H9 (cell line): ENCODE measurements around the gene HTATIP2. TPM values are rescaled to one million over a fixed set of nuclear protein-coding genes. Genes with fewer than 3 reads are reported as not detected.

Experiments used
- DNase-seq: peaks from one replicate; pipeline ENCODE4 v3.0.0-alpha.2; 2017
- H2AFZ ChIP-seq: one replicate; pipeline ENCODE4 v1.6.1; 2013; ENCODE audit warnings: mild to moderate bottlenecking, low read length, control low read depth, moderate library complexity
- H2AK5ac ChIP-seq: 2 replicates; pipeline ENCODE4 v1.6.1; 2013; ENCODE audit warnings: low read length, control low read depth, mixed read lengths; ENCODE audit not compliant: insufficient read length
- H2BK120ac ChIP-seq: one replicate; pipeline ENCODE4 v1.6.1; 2013; ENCODE audit warnings: low read depth, mild to moderate bottlenecking, low read length, control low read depth, inconsistent platforms; ENCODE audit not compliant: poor library complexity, severe bottlenecking
- H2BK12ac ChIP-seq: 2 replicates; pipeline ENCODE4 v1.6.1; 2013; ENCODE audit warnings: low read length, control low read depth, mixed read lengths, low read depth; ENCODE audit not compliant: insufficient read length
- H2BK15ac ChIP-seq: 2 replicates; pipeline ENCODE4 v1.6.1; 2013; ENCODE audit warnings: low read depth, low read length, control low read depth
- H2BK20ac ChIP-seq: one replicate; pipeline ENCODE4 v1.6.1; 2013; ENCODE audit warnings: low read depth, mild to moderate bottlenecking, low read length, control low read depth, inconsistent platforms; ENCODE audit not compliant: poor library complexity, severe bottlenecking
- H2BK5ac ChIP-seq: 2 replicates; pipeline ENCODE4 v1.6.1; 2013; ENCODE audit warnings: low read length, control low read depth, mixed read lengths; ENCODE audit not compliant: insufficient read length
- H3K14ac ChIP-seq: 2 replicates; pipeline ENCODE4 v1.6.1; 2013; ENCODE audit warnings: low read length, control low read depth; ENCODE audit not compliant: insufficient read depth
- H3K18ac ChIP-seq: 2 replicates; pipeline ENCODE4 v1.6.1; 2013; ENCODE audit warnings: low read depth, mild to moderate bottlenecking, mixed read lengths, low read length, control low read depth; ENCODE audit not compliant: insufficient read length
- H3K23ac ChIP-seq: 2 replicates; pipeline ENCODE4 v1.6.1; 2013; ENCODE audit warnings: low read length, control low read depth, mixed read lengths, low read depth; ENCODE audit not compliant: insufficient read length
- H3K23me2 ChIP-seq: 2 replicates; pipeline ENCODE4 v1.6.1; 2013; ENCODE audit warnings: low read depth, mild to moderate bottlenecking, mixed read lengths, low read length, control low read depth; ENCODE audit not compliant: insufficient read length, poor library complexity, severe bottlenecking
- H3K27ac ChIP-seq: 2 replicates; pipeline ENCODE4 v1.5.1; 2013; ENCODE audit warnings: low read length, control low read depth, mixed read lengths, low read depth; ENCODE audit not compliant: insufficient read length
- H3K27me3 ChIP-seq: 2 replicates; pipeline ENCODE4 v1.6.1; 2013; ENCODE audit warnings: low read length, control low read depth, inconsistent platforms; ENCODE audit not compliant: insufficient read depth
- H3K4ac ChIP-seq: 2 replicates; pipeline ENCODE4 v1.6.1; 2013; ENCODE audit warnings: low read depth, mild to moderate bottlenecking, control low read depth, inconsistent platforms, low read length, moderate library complexity
- H3K4me1 ChIP-seq: 2 replicates; pipeline ENCODE4 v1.6.1; 2013; ENCODE audit warnings: low read length, control low read depth, inconsistent platforms; ENCODE audit not compliant: insufficient read depth
- H3K4me2 ChIP-seq: 2 replicates; pipeline ENCODE4 v1.6.1; 2013; ENCODE audit warnings: low read length, control low read depth, mixed read lengths; ENCODE audit not compliant: insufficient read length, insufficient read depth
- H3K56ac ChIP-seq: 2 replicates; pipeline ENCODE4 v1.6.1; 2013; ENCODE audit warnings: low read depth, mild to moderate bottlenecking, mixed read lengths, low read length, control low read depth; ENCODE audit not compliant: insufficient read length
- H3K79me1 ChIP-seq: 2 replicates; pipeline ENCODE4 v1.6.1; 2013; ENCODE audit warnings: low read depth, mild to moderate bottlenecking, moderate library complexity, low read length, control low read depth, inconsistent platforms; ENCODE audit not compliant: insufficient read depth, poor library complexity, severe bottlenecking
- H3K79me2 ChIP-seq: 2 replicates; pipeline ENCODE4 v1.6.1; 2013; ENCODE audit warnings: low read length, control low read depth, inconsistent platforms; ENCODE audit not compliant: insufficient read depth
- H3K9ac ChIP-seq: 2 replicates; pipeline ENCODE4 v1.6.1; 2013; ENCODE audit warnings: low read length, control low read depth, mixed read lengths; ENCODE audit not compliant: insufficient read length; ENCODE audit errors: extremely low read depth
- H3K9me3 ChIP-seq: one replicate; pipeline ENCODE4 v1.6.1; 2013; ENCODE audit warnings: low read depth, low read length, inconsistent platforms; ENCODE audit not compliant: control insufficient read depth
- H3T11ph ChIP-seq: one replicate; pipeline ENCODE4 v1.6.1; 2013; ENCODE audit warnings: mild to moderate bottlenecking, low read length, control low read depth, inconsistent platforms
- H4K20me1 ChIP-seq: one replicate; pipeline ENCODE4 v1.6.1; 2013; ENCODE audit not compliant: control insufficient read depth, insufficient read length, insufficient read depth
- H4K5ac ChIP-seq: 2 replicates; pipeline ENCODE4 v1.6.1; 2013; ENCODE audit warnings: low read depth, mild to moderate bottlenecking, mixed read lengths, low read length, control low read depth; ENCODE audit not compliant: insufficient read length
- H4K8ac ChIP-seq: replicated peaks from 2 replicates; pipeline ENCODE4 v1.6.1; 2013; ENCODE audit warnings: low read length, control low read depth, mixed read lengths, low read depth; ENCODE audit not compliant: insufficient read length
- H4K91ac ChIP-seq: 2 replicates; pipeline ENCODE4 v1.6.1; 2013; ENCODE audit warnings: low read depth, mild to moderate bottlenecking, moderate library complexity, mixed read lengths, low read length, control low read depth; ENCODE audit not compliant: insufficient read length
- H3K27ac Mint-ChIP-seq, 3 experiments: 2 replicates in 2 of 3; 3 replicates in 1 of 3; pipeline ENCODE4 v1.8.0; 2020 to 2021; ENCODE audit warnings: mixed read lengths in 3 of 3, mild to moderate bottlenecking in 1 of 3, moderate library complexity in 1 of 3
- H3K27me3 Mint-ChIP-seq: 2 replicates; pipeline ENCODE4 v1.8.0; 2021; ENCODE audit warnings: low read depth, mild to moderate bottlenecking, moderate library complexity, mixed read lengths
- H3K36me3 Mint-ChIP-seq, 3 experiments: 2 replicates in 2 of 3; 3 replicates in 1 of 3; pipeline ENCODE4 v1.8.0; 2020 to 2021; ENCODE audit warnings: low read depth in 3 of 3, mixed read lengths in 3 of 3; ENCODE audit not compliant: insufficient read depth in 1 of 3
- H3K4me1 Mint-ChIP-seq, 2 experiments: 2 replicates each; pipeline ENCODE4 v1.8.0; 2020; ENCODE audit warnings: mixed read lengths in 2 of 2
- H3K4me3 Mint-ChIP-seq, 2 experiments: 2 replicates in 1 of 2; 3 replicates in 1 of 2; pipeline ENCODE4 v1.8.0; 2020 to 2021; ENCODE audit warnings: mild to moderate bottlenecking in 2 of 2, mixed read lengths in 2 of 2, moderate library complexity in 1 of 2
- H3K9me3 Mint-ChIP-seq, 2 experiments: 2 replicates in 1 of 2; 3 replicates in 1 of 2; pipeline ENCODE4 v1.8.0; 2020; ENCODE audit warnings: mild to moderate bottlenecking in 2 of 2, mixed read lengths in 2 of 2, moderate library complexity in 1 of 2
- CTCF ChIP-seq: fragments of 200-600 bp; sonication (generic); conservative IDR thresholded peaks from 3 replicates; pipeline ENCODE4 v1.8.0; 2021; ENCODE audit warnings: antibody characterized with exemption, mild to moderate bottlenecking
- WGBS: extraction: QIAGEN DNeasy Blood & Tissue Kit; methylation state at CpG from one replicate; pipeline ENCODE4 v1.1.7; 2013; ENCODE audit warnings: missing lambda C conversion rate, low lambda C conversion rate, mixed read lengths; ENCODE audit not compliant: insufficient read length; ENCODE audit errors: extremely low coverage; 5-methylcytosine and 5-hydroxymethylcytosine counted together
- total RNA-seq: library from RNA; stranded (reverse); gene quantifications from 2 replicates; pipeline ENCODE4 v1.2.1, GENCODE V29; 2021

The HTATIP2 gene
- total RNA-seq, 1 experiment from 2014 or later = 32.8 TPM

DNA sequence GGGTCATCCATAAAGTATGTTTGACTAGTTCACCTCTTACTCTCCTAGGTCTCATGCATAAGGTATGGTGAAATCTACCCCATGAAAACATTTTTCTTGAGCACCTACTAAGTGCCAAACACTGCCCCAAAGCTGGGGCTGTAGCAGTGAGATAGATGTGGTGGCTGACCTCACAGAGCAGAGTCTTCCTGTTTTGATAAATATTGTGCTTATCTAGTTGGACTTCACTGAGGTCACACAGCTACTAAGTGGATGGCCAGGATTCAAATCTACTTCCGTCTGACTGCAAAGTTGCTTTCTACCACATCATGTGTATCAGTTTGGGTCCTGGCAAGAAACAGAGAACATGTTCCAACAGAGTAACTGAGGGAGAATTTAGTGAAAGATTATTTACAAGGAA is 6.4 kb upstream of the HTATIP2 start:
- Histone ChIP-seq H3K27me3 (no peaks in the 10 kb centered on the region), H3K56ac (no peak overlapping the region), H4K8ac (no peak overlapping the region), H3K4ac (no peak overlapping the region), H2BK5ac (no peak overlapping the region), H3K4me1 (no peaks in the 10 kb centered on the region), H3T11ph (no peak overlapping the region), H3K9ac (no peak overlapping the region), H2BK20ac (no peak overlapping the region), H2AK5ac (no peak overlapping the region), H2BK12ac (no peak overlapping the region), H2AFZ (no peak overlapping the region), H4K20me1 (no peaks in the 10 kb centered on the region), H4K91ac (no peak overlapping the region), H3K4me2 (no peak overlapping the region), H2BK15ac (no peak overlapping the region), H3K18ac (no peak overlapping the region), H3K9me3 (no peaks in the 10 kb centered on the region), H3K23me2 (no peaks in the 10 kb centered on the region), H4K5ac (no peak overlapping the region), H3K23ac (no peak overlapping the region), H3K27ac (no peak overlapping the region), H3K79me1 (no peaks in the 10 kb centered on the region), H3K79me2 (no peaks in the 10 kb centered on the region), H3K14ac (no peak overlapping the region), H2BK120ac (no peak overlapping the region)
- Mint-ChIP-seq H3K27me3 (peaks cover 17% of the 10 kb centered on the region), H3K36me3 (no peaks in the 10 kb centered on the region), H3K9me3 (no peaks in the 10 kb centered on the region), H3K27ac (no peak overlapping the region), H3K4me1 (no peaks in the 10 kb centered on the region; a peak in 1 of 4 replicates), H3K4me3 (no peak overlapping the region)
- no peak for DNase-seq
- TF ChIP-seq CTCF = no peak
- WGBS = no CpG with 5 or more reads among the region's 1 CpG
